Measurements from ENCODE around the gene SINHCAF. TPM values are rescaled to one million over a fixed set of nuclear protein-coding genes. Genes with fewer than 3 reads are reported as not detected.

Gene SINHCAF
- total and polyA plus RNA-seq, 9 of the 15 experiments (the other 6 are each of a cell fraction or from before 2014, with no cell fraction given), result 73.2 to 185 (median 110) TPM

DNA sequence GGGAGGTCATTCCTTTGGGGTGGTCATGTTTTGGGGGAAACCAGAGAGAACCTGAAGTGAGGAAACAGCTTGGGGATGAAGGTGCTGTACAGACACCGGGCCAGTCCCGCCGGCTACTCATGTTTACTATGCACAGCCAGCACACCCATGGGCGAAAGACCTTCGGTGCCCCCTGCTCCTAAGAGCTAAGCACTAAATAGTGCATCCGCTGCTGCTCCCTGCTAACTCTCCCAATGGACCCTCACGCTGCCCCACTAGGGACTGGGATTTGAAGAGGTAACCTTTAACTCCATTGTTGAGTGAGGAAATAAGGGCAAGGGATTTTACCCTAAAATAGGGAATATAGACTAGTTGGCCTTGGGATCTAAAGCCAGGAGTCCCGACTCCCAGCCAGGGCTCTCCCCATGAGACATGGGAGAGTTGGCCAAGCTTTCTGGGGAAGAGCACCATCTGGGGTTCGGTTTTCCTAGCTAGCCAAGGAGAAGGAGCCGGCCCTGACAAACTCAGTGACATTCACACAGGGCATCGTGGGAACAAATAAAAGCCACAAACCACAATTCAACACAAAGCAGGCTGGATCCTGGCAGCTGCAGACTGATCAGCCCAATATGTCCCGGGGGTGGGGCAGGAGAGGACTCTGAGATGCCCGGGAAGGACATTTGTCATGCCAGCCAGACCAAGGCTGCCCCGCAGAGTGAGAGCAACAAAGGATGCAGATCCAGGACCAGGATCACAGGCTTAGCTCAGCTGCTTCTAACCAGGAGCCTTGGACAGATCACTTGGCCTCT is 91.7 kb downstream of the SINHCAF start:
- FAIRE-seq, result no peak
- Histone ChIP-seq H3K4me2 (ENCODE audit: insufficient read depth, low read length) (no peak overlapping the region), H3K9me1 (ENCODE audit: control insufficient read depth, insufficient read depth, low read length) (no peaks in the 10 kb centered on the region), H3K27me3 (ENCODE audit: control insufficient read depth in 2 of 2, insufficient read depth in 2 of 2, low read length in 2 of 2) (peaks cover 33 to 69% of the 10 kb centered on the region in 2 experiments; a peak in 4 of 5 replicates), H3K9ac (ENCODE audit: insufficient read depth in 1 of 2, low read depth in 2 of 2, low read length in 2 of 2) (no peak overlapping the region), H3K79me2 (ENCODE audit: control insufficient read depth, insufficient read depth, low read length) (no peaks in the 10 kb centered on the region), H3K4me1 (replicated peaks in 1 of 2; ENCODE audit: control insufficient read depth in 2 of 2, insufficient read depth in 2 of 2, low read length in 2 of 2) (no peaks in the 10 kb centered on the region), H2AFZ (ENCODE audit: low read depth, low read length) (no peak overlapping the region), H3K36me3 (ENCODE audit: control insufficient read depth, insufficient read depth, low read length) (no peaks in the 10 kb centered on the region), H4K20me1 (replicated peaks; ENCODE audit: control insufficient read depth, insufficient read depth, low read length) (no peaks in the 10 kb centered on the region; the same call in 1 of the 2 replicates), H3K9me3 (replicated peaks; ENCODE audit: control insufficient read depth, insufficient read depth, low read depth, low read length) (no peaks in the 10 kb centered on the region), H3K4me3 (no peak overlapping the region), H3K27ac (ENCODE audit: extremely low read depth, low read depth, low read length) (no peak overlapping the region)
- CTCF ChIA-PET (ENCODE audit: low intra/inter-chr PET ratio), result no interaction called here
- TF ChIP-seq MTA3 (IDR thresholded peaks at IDR 0.05; ENCODE audit: borderline replicate concordance) (no peak), ESRRA (IDR thresholded peaks at IDR 0.05; ENCODE audit: borderline replicate concordance, low read depth) (no peak), SIRT6 (IDR thresholded peaks at IDR 0.05; ENCODE audit: low read depth, low read length) (no peak), NFRKB (IDR thresholded peaks at IDR 0.05; ENCODE audit: low read depth) (no peak), TRIM24 (IDR thresholded peaks at IDR 0.05) (no peak), FOXO4 (CRISPR knock-in tag; IDR thresholded peaks at IDR 0.05) (no peak), JUNB (CRISPR knock-in tag; conservative IDR thresholded peaks at IDR 0.05) (no peak), NUFIP1 (IDR thresholded peaks at IDR 0.05; ENCODE audit: partially characterized antibody) (no peak), TBP (optimal IDR thresholded peaks at IDR 0.05; ENCODE audit: low read depth, low read length) (no peak), POLR2A (conservative IDR thresholded peaks at IDR 0.05) (no peak), SETDB1 (IDR thresholded peaks at IDR 0.05; ENCODE audit: low read length) (no peak), HES1 (IDR thresholded peaks at IDR 0.05; ENCODE audit: low read depth) (no peak), POLR3G (IDR thresholded peaks at IDR 0.05; ENCODE audit: extremely low read depth, insufficient read length, insufficient replicate concordance) (no peak)
- TF ChIP-seq, protein P1, sequence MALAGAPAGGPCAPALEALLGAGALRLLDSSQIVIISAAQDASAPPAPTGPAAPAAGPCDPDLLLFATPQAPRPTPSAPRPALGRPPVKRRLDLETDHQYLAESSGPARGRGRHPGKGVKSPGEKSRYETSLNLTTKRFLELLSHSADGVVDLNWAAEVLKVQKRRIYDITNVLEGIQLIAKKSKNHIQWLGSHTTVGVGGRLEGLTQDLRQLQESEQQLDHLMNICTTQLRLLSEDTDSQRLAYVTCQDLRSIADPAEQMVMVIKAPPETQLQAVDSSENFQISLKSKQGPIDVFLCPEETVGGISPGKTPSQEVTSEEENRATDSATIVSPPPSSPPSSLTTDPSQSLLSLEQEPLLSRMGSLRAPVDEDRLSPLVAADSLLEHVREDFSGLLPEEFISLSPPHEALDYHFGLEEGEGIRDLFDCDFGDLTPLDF (CRISPR knock-in tag; IDR thresholded peaks at IDR 0.05), result no peak
- no peak for ATAC-seq
- no TSS peak for BruUV-seq (replicated peaks)
- WGBS (ENCODE audit: insufficient coverage, low coverage, missing lambda C conversion rate), result 1% methylated on average over 13 of the region's 14 CpGs
- POLR2A ChIA-PET, result no interaction called here
- DNase-seq (ENCODE audit: extremely low read depth in 1 of 4, low spot score in 3 of 4), result no peak
- in situ Hi-C loops (cut with MboI), result loop anchor here (25.0 kb wide), 1 partner anchor 1697 kb away; no protein-coding TSS in a partner anchor
- intact Hi-C loops (cut with micrococcal nuclease), result no loop called here

Data from K562 (cell line).